Endothelial cell of umbilical vein (primary cell): ENCODE results near the gene DPH1.
A peak's percentile ranks its signal among the peaks of the same experiment; 100 is the strongest.

Source experiments
- EZH2 ChIP-seq: IDR thresholded peaks from 2 replicates; pipeline ENCODE4 v1.6.1; 2012; ENCODE audit warnings: borderline replicate concordance, low read depth, mild to moderate bottlenecking, moderate library complexity, low read length, inconsistent platforms; ENCODE audit not compliant: severe bottlenecking
- JUN ChIP-seq: IDR thresholded peaks from 2 replicates; pipeline ENCODE4 v1.6.1; 2011; ENCODE audit warnings: borderline replicate concordance, low read depth; ENCODE audit not compliant: insufficient read length, insufficient read depth
- POLR2A ChIP-seq: IDR thresholded peaks from 2 replicates; pipeline ENCODE4 v1.6.1; 2012; ENCODE audit warnings: low read depth, mild to moderate bottlenecking, control low read depth, low read length
- POLR2AphosphoS5 ChIP-seq: IDR thresholded peaks from 2 replicates; pipeline ENCODE4 v1.6.1; 2012; ENCODE audit warnings: low read depth, mild to moderate bottlenecking, control low read depth, low read length, moderate library complexity; ENCODE audit not compliant: insufficient read depth
- TF ChIP-seq, protein P1 (sequence below), 2 donors: IDR thresholded peaks; 1 replicate in 1 of 2; 2 replicates in 1 of 2; pipeline ENCODE4 v1.5.1; 2011; ENCODE audit warnings: low read length in 2 of 2, mild to moderate bottlenecking in 2 of 2, moderate library complexity in 2 of 2, control low read depth in 1 of 2, inconsistent platforms in 1 of 2, low read depth in 1 of 2; ENCODE audit not compliant: insufficient read depth in 1 of 2; ENCODE audit errors: extremely low read depth in 1 of 2
- TF ChIP-seq, protein P2 (sequence below): IDR thresholded peaks from 2 replicates; pipeline ENCODE4 v1.6.1; 2011; ENCODE audit not compliant: insufficient read depth, insufficient read length

DNA sequence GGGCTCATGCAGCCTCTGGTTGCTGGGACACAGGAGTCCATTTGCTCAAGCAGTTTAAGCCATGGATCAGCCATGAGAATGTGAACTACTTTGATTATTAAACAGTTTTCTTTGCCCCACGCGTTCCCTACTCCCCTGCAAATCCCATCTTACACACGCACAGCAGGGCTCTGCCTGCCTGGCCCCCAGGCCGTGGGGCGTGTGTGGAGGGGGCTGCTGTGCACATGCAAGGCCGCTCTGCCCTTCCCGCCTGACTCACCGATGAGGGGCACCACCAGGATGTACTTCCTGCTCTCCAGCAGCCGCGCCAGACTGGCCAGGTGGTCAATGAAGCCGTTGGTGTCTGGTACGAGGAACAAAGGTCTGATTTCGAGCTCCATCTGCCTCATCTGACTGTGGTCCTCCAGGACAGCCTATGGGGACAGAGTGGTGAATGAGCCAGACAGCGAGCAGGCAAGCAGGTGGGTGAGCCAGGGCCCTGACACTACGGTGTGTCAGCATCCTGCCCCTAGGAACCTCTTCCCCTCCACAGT lies 38.6 kb downstream of the DPH1 start:
- TF ChIP-seq, protein P1, sequence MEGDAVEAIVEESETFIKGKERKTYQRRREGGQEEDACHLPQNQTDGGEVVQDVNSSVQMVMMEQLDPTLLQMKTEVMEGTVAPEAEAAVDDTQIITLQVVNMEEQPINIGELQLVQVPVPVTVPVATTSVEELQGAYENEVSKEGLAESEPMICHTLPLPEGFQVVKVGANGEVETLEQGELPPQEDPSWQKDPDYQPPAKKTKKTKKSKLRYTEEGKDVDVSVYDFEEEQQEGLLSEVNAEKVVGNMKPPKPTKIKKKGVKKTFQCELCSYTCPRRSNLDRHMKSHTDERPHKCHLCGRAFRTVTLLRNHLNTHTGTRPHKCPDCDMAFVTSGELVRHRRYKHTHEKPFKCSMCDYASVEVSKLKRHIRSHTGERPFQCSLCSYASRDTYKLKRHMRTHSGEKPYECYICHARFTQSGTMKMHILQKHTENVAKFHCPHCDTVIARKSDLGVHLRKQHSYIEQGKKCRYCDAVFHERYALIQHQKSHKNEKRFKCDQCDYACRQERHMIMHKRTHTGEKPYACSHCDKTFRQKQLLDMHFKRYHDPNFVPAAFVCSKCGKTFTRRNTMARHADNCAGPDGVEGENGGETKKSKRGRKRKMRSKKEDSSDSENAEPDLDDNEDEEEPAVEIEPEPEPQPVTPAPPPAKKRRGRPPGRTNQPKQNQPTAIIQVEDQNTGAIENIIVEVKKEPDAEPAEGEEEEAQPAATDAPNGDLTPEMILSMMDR (IDR thresholded peaks at IDR 0.05; ENCODE audit: extremely low read depth in 1 of 2, insufficient read depth in 1 of 2, low read depth in 1 of 2, low read length in 2 of 2), result no peak
- TF ChIP-seq POLR2A (no peak), EZH2 (no peak), POLR2AphosphoS5 (peak; percentile 80), JUN (no peak)
- TF ChIP-seq, protein P2, sequence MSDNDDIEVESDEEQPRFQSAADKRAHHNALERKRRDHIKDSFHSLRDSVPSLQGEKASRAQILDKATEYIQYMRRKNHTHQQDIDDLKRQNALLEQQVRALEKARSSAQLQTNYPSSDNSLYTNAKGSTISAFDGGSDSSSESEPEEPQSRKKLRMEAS, result no peak
